ENCODE data around the gene ETV5. TPM values are rescaled to one million over a fixed set of nuclear protein-coding genes. Genes with fewer than 3 reads are reported as not detected.

Gene ETV5
- total RNA-seq, 3 donors from 2014 or later, result 9.1 to 19.0 (median 16.1) TPM

GRCh38 chr3:186057594-186057993 lies 51.3 kb downstream of the ETV5 start:
- Histone ChIP-seq H3K4me1 (no peaks in the 10 kb centered on the region), H3K36me3 (no peaks in the 10 kb centered on the region), H3K4me3 (no peak overlapping the region), H3K9me3 (no peaks in the 10 kb centered on the region), H3K27me3 (no peaks in the 10 kb centered on the region), H3K27ac (no peak overlapping the region)
- no peak for DNase-seq (ENCODE audit: low spot score in 2 of 2)
- no peak for TF ChIP-seq POLR2AphosphoS5 (IDR thresholded peaks at IDR 0.05)
- TF ChIP-seq POLR2A (IDR thresholded peaks at IDR 0.05), result no peak
- no peak for TF ChIP-seq CTCF (IDR thresholded peaks at IDR 0.05)
- intact Hi-C loops (cut with DNase I; ENCODE audit: low total_unique reads), result no loop called here

- no peak for DNase-seq (ENCODE audit: low spot score in 2 of 2)
- no peaks in the 10 kb centered on the region for H3K36me3 ChIP-seq
- H3K27me3 ChIP-seq, result no peaks in the 10 kb centered on the region
- no peak overlapping the region for H3K27ac ChIP-seq
- intact Hi-C loops (cut with DNase I; ENCODE audit: low total_unique reads), result no loop called here
- TF ChIP-seq CTCF (IDR thresholded peaks at IDR 0.05), result no peak
- TF ChIP-seq POLR2AphosphoS5 (IDR thresholded peaks at IDR 0.05), result no peak
- TF ChIP-seq POLR2A (IDR thresholded peaks at IDR 0.05), result no peak
- no peaks in the 10 kb centered on the region for H3K4me1 ChIP-seq
- H3K4me3 ChIP-seq, result no peak overlapping the region
- H3K9me3 ChIP-seq, result no peaks in the 10 kb centered on the region
Observed at GRCh38 chr3:186054792-186055352, 54.0 kb downstream of the ETV5 start.

- no peaks in the 10 kb centered on the region for H3K9me3 ChIP-seq
- H3K27ac ChIP-seq, result no peak overlapping the region
- intact Hi-C loops (cut with DNase I; ENCODE audit: low total_unique reads), result no loop called here
- no peak overlapping the region for H3K4me3 ChIP-seq
- TF ChIP-seq CTCF (IDR thresholded peaks at IDR 0.05), result no peak
- TF ChIP-seq POLR2A (IDR thresholded peaks at IDR 0.05), result no peak
- no peaks in the 10 kb centered on the region for H3K4me1 ChIP-seq
- no peak for DNase-seq (ENCODE audit: low spot score in 2 of 2)
- H3K36me3 ChIP-seq, result no peaks in the 10 kb centered on the region
- H3K27me3 ChIP-seq, result no peaks in the 10 kb centered on the region
Observed at GRCh38 chr3:186053954-186054791, 54.7 kb downstream of the ETV5 start.

- no peak for DNase-seq (ENCODE audit: low spot score in 2 of 2)
- no peak for TF ChIP-seq POLR2AphosphoS5 (IDR thresholded peaks at IDR 0.05)
- no peak for TF ChIP-seq CTCF (IDR thresholded peaks at IDR 0.05)
- no peak for TF ChIP-seq POLR2A (IDR thresholded peaks at IDR 0.05)
- Histone ChIP-seq H3K27me3 (no peaks in the 10 kb centered on the region), H3K36me3 (no peaks in the 10 kb centered on the region), H3K9me3 (no peaks in the 10 kb centered on the region), H3K4me3 (no peak overlapping the region), H3K27ac (no peak overlapping the region), H3K4me1 (no peaks in the 10 kb centered on the region)
- intact Hi-C loops (cut with DNase I; ENCODE audit: low total_unique reads), result no loop called here
Observed at GRCh38 chr3:186052096-186052840, 56.6 kb downstream of the ETV5 start.

- TF ChIP-seq POLR2AphosphoS5 (IDR thresholded peaks at IDR 0.05) (no peak), POLR2A (IDR thresholded peaks at IDR 0.05) (no peak), CTCF (IDR thresholded peaks at IDR 0.05) (no peak)
- H3K4me1 ChIP-seq, result no peaks in the 10 kb centered on the region
- no peak overlapping the region for H3K4me3 ChIP-seq
- H3K27me3 ChIP-seq, result no peaks in the 10 kb centered on the region
- intact Hi-C loops (cut with DNase I; ENCODE audit: low total_unique reads), result no loop called here
- no peak overlapping the region for H3K27ac ChIP-seq
- no peaks in the 10 kb centered on the region for H3K36me3 ChIP-seq
- H3K9me3 ChIP-seq, result no peaks in the 10 kb centered on the region
- no peak for DNase-seq (ENCODE audit: low spot score in 2 of 2)
Observed at GRCh38 chr3:186049001-186049400, 59.9 kb downstream of the ETV5 start.
